HG03469 (cell line): ENCODE measurements around the gene RAB25.
A peak's percentile ranks its signal among the peaks of the same experiment; 100 is the strongest.

ENCODE experiments used
- ATAC-seq: cut with Tn5 transposase; IDR thresholded peaks from one replicate; pipeline ENCODE4 v1.9.1; 2021; ENCODE audit warnings: mild to moderate bottlenecking, moderate library complexity, moderate number of reproducible peaks; ENCODE audit not compliant: unreplicated experiment

Gene RAB25

GRCh38 chr1:156078728-156079127, 17.8 kb downstream of the RAB25 start:
- no peak for ATAC-seq

GRCh38 chr1:156079762-156080161, 18.8 kb downstream of the RAB25 start:
- no peak for ATAC-seq

- no peak for ATAC-seq
Measured at GRCh38 chr1:156080241-156080862, 19.4 kb downstream of the RAB25 start.

- no peak for ATAC-seq
Measured at GRCh38 chr1:156080863-156081179, 19.9 kb downstream of the RAB25 start.

GRCh38 chr1:156081180-156081916, 20.4 kb downstream of the RAB25 start:
- ATAC-seq, result no peak

DNA sequence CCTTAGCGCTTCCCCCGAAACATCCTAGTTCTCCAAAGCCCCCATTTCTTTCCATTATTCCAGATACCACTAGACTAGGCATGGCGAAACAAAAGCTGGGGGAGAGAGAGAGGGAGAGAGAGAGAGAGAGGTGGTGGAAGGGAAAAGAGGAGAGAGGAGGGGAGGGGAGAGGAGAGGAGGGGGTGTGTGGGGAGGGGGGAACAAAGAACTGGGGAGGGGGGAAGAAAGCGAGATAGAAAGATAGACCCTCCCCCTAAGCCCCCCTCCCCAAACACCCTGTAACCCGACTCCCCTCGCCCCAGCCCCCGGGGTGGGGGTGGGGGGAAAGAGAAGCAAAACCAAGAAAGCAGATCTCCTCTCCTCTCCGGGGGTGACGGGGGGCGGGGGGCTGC, 21.0 kb downstream of the RAB25 start:
- no peak for ATAC-seq

- no peak for ATAC-seq
Measured at GRCh38 chr1:156082309-156083091, 21.5 kb downstream of the RAB25 start, which contains the start of gene MEX3A. Gene MEX3A, minus strand, starts transcription at chr1:156082465. Its CDS starts 467 bp downstream, at chr1:156081998.

DNA sequence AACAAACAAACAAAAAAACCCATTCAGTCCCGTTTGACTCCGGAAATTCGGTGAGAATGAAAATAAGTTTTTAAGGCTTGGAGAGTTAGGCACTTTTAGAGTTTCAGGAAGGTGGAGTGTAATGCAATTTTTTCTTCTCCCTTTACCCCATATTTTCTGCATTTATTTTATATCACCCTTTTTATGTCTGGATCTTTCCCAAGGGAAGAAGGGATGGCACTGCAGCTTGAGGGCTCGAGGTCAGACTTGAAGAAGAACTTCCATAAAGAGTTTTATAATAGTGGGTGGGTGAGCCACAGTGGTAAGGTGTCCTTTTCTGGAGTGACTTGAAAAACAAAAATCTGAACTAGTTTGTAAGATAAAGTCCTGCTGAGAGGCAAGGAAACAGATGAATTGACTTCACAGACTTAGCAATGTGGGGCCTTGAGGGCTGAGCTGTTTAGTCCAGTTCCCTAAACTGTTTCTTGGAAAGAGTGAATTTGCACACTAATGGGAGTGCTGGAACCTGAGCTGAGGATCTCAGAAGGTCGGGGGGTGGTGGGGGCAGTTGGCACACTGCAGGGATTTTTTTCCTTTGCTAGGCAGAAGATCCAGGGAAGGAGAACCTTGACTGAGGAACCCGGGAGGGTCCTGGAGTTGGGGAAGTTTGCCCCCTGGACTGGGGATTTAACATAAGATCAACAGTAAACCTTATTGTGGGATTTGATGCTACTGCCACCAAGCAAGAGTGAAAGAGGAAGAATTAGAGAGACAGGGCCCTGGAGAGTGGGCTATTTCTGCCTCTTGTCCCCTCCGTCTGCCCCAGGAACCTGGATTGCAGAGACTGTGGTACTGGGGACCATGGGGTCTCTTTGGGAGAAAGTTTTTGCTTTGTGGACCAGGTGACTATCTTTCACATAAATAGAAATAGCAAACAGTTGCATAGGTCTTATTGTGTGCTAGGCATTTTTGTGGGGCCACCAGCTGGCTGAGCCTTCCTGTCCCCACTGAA, 23.1 kb downstream of the RAB25 start:
- no peak for ATAC-seq

GRCh38 chr1:156086256-156086662, 25.3 kb downstream of the RAB25 start:
- no peak for ATAC-seq

DNA sequence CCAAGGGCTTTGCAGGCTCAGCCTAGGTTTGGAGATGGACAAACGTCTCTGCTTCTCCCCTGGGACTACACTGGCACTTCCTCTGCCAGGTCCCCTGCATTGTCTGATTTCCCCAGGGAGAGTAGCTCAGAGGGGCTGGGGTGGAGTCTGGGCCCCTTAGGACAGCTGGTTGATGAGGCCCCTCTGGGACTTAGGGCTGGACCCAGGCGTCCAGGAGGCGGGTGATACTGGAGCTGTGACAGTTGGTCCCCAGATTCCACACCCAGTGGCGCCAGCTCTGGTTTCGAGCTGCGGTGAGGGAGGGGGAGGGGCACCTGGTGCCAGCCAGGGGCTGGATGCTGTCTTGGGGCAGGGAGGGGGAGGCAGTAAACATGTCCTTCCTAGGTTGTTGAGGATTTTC, 28.7 kb downstream of the RAB25 start:
- ATAC-seq, result no peak

- no peak for ATAC-seq
Measured at GRCh38 chr1:156090138-156090839, 29.3 kb downstream of the RAB25 start.

DNA sequence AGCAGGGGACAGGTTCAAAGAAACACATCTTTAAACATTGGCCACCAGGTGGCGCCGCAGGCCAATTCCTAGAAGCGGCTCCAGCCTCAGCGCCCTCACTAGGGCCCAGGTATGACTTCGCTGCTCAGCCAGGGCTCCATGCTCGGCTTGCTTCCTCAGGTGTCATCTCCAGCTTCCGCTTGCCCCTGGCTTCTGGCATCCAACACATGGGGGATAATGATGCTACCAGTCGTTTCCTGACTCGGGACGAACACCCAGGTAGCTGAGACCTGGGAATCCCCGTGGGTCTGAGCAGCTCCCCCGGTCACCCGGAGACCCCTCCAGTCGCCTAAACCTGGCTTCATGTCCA, 29.9 kb downstream of the RAB25 start:
- no peak for ATAC-seq

- no peak for ATAC-seq
Measured at GRCh38 chr1:156091610-156092009, 30.6 kb downstream of the RAB25 start.

GRCh38 chr1:156095906-156096508, 35.0 kb downstream of the RAB25 start:
- no peak for ATAC-seq

DNA sequence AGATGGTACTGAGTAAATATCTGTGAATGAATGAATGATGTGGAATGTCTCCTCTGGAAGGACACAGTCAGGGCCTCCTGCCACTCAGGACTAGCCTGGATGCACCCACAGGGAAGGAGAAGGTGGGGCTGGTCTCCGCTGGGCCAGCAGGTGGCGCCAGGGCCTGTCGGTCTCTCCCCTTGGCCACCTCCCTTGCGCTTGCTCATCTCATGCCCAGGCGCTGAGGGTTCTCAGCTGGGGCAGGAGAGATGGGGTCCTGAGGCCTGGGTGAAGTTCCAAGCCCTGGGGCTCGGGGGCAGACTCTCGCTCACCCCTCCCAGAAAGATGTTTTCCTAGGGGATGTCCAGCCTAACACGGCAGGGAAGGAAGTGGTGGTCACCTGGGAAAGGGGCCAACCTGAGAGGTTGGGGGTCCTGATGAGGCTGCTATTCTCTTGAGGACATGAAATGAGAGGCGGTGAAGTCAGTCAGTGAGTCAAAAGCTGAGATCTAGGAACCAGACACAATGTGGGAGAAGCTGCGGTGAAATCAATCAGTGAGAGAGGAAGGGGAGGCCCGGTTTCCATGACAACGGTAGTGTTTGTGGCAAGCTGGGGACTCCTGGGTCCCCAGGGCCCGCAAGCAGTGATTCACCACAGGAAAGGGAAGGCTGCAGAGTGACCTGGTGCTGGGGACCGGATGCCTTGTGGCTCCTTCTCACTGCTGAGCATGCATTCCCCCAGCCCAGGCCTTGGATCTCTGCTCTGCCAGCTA, 35.9 kb downstream of the RAB25 start:
- peak; percentile 55 for ATAC-seq

DNA sequence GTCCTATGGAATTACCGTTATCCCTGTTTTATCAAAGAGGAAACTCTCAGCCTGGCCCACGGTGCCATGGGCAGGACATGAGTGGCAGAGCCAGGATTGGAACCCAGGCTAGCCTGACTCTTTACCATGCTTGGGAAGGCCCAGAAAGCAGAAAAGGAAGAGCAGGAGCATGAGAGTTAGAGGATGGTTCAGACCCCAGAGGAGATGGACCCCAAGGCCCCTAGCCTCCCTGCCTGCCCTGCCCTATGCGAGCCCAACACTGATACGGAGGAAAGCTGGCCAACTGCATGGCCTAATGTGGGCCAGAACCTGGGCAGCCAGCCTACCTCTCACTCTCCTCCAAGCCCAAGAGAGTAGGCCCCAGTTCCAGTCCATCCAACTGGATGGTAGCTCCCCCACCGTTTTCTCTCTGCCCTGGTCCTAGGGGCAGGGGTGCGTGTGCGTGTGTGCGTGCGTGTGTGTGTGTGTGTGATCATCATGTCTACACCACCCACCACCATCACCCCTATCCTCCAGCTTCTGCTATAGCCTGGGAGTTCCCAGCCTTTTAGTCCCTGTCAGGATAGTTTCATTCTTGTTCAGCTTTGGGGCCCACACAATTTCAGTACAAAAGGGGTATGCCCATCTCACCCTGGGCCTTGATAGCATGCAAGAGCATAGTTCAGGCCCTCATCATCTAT, 36.7 kb downstream of the RAB25 start:
- no peak for ATAC-seq

DNA sequence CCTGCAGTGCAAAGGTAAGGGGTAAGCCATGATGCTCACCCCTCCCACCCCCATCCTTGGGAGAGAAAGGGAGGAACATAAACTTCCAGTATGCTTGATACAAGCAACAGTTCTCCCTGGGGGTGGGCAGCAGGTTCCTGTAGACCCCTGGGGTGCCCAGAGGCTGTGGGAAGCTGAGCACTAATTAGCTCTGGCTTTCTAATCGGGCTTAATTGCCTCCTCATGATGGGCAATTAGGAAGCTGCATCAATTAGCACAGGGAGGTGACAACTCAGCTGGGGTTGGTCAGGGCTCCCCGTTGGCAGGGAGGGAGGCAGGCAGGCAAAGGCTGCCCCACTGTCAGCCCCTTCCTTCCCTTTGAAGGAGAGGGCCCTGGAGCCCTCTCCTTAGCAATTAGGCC, 37.8 kb downstream of the RAB25 start:
- no peak for ATAC-seq

DNA sequence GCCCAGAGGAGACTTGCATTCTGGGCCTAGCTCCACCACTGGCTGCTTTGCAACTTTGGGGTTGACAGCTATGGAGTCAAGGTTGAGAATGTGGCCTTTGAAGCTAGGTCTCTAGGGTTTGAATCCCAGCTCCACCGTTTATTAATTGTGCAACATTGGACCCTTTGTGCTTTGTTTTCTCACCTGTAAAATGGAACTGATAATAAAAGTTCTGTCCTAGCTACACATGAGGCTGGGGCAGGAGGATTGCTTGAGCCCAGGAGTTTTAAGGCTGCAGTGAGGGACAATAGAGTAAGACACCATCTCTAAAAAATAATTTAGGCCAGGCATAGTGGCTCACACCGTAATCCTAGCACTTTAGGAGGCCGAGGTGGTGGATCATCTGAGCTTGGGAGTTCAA, 38.3 kb downstream of the RAB25 start:
- ATAC-seq, result no peak
